ENCODE results near the gene OVCA2.
"Not testable (repeated sequence)": the region's sequence is repeated elsewhere in the genome, so short reads cannot be mapped to it uniquely, and the experiment has no call there.

The OVCA2 gene

GRCh38 chr17:2041561-2042389 lies at the start of gene OVCA2:
OVCA2 (plus strand) TSS chr17:2042022; CDS start chr17:2042048, 26 bp downstream.
- DNase-seq = peak; percentile 97

- DNase-seq = peak; percentile 19
These were observed 49.3 kb upstream of the OVCA2 start for GRCh38 chr17:1992541-1992940.

- DNase-seq = no peak
These were observed 47.1 kb upstream of the OVCA2 start for GRCh38 chr17:1994707-1995106.

- no peak for DNase-seq
These were observed 46.4 kb upstream of the OVCA2 start for GRCh38 chr17:1995321-1995892.

- no peak for DNase-seq
These were observed 45.7 kb upstream of the OVCA2 start for GRCh38 chr17:1995907-1996799.

- no peak for DNase-seq
These were observed 45.0 kb upstream of the OVCA2 start for GRCh38 chr17:1996800-1997288.

- DNase-seq = peak; percentile 29
These were observed 44.4 kb upstream of the OVCA2 start for GRCh38 chr17:1997289-1997926.

GRCh38 chr17:1997927-1998742 lies 43.7 kb upstream of the OVCA2 start:
- DNase-seq = peak; percentile 88

GRCh38 chr17:1999557-2000251 lies 42.1 kb upstream of the OVCA2 start:
- DNase-seq = peak; percentile 91

- no peak for DNase-seq
These were observed 39.0 kb upstream of the OVCA2 start for GRCh38 chr17:2002767-2003329.

GRCh38 chr17:2003525-2003924 lies 38.3 kb upstream of the OVCA2 start:
- DNase-seq = no peak

GRCh38 chr17:2004435-2004952 lies 37.3 kb upstream of the OVCA2 start:
- DNase-seq = no peak

GRCh38 chr17:2008332-2009126 lies 33.3 kb upstream of the OVCA2 start:
- no peak for DNase-seq

- DNase-seq = no peak
These were observed 32.1 kb upstream of the OVCA2 start for GRCh38 chr17:2009737-2010136.

- no peak for DNase-seq
These were observed 30.1 kb upstream of the OVCA2 start for GRCh38 chr17:2011411-2012371.

- no peak for DNase-seq
These were observed 29.3 kb upstream of the OVCA2 start for GRCh38 chr17:2012499-2012898.

- not testable (repeated sequence) for DNase-seq
These were observed 28.4 kb upstream of the OVCA2 start for GRCh38 chr17:2013220-2013993.

- DNase-seq = no peak
These were observed 27.9 kb upstream of the OVCA2 start for GRCh38 chr17:2013994-2014317.

Data from DMS53 (cell line).